GM21723 (cell line): ENCODE data around the gene NFRKB.

ENCODE experiments used
- ATAC-seq: cut with Tn5 transposase; IDR thresholded peaks from one replicate; pipeline ENCODE4 v1.9.1; 2021; ENCODE audit warnings: mild to moderate bottlenecking, moderate library complexity; ENCODE audit not compliant: unreplicated experiment

The NFRKB gene

GRCh38 chr11:129895126-129896041 is at the start of gene NFRKB:
Gene NFRKB, minus strand, starts transcription at chr11:129895578. Its CDS starts 2,729 bp downstream, at chr11:129892849.
- ATAC-seq, result peak; percentile 96

DNA sequence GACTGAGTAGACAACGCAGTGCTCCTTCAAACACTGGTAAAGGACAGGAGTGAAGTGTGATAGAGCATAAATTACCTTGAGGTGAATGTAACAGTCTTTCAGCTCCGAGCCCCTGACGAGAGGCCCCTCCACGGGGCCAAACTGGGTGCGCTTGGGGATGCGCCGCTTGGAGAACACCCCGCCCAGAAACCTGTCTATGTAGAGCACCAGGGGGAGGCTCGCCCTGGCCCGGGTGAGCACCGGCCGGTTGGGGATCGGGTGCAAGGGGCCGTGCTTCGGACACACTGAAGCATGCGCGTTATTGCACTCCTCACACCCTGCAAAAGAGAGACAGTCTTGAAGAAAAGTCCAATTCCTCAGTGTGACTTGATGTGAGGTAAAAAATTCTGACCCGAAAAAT is 49.3 kb upstream of the NFRKB start:
- no peak for ATAC-seq

GRCh38 chr11:129943036-129943435 is 47.7 kb upstream of the NFRKB start:
- no peak for ATAC-seq

- no peak for ATAC-seq
Measured at GRCh38 chr11:129939510-129939909, 44.1 kb upstream of the NFRKB start.

- no peak for ATAC-seq
Measured at GRCh38 chr11:129938764-129939163, 43.4 kb upstream of the NFRKB start.

- no peak for ATAC-seq
Measured at GRCh38 chr11:129937592-129938238, 42.3 kb upstream of the NFRKB start.

GRCh38 chr11:129935723-129936122 is 40.3 kb upstream of the NFRKB start:
- no peak for ATAC-seq

DNA sequence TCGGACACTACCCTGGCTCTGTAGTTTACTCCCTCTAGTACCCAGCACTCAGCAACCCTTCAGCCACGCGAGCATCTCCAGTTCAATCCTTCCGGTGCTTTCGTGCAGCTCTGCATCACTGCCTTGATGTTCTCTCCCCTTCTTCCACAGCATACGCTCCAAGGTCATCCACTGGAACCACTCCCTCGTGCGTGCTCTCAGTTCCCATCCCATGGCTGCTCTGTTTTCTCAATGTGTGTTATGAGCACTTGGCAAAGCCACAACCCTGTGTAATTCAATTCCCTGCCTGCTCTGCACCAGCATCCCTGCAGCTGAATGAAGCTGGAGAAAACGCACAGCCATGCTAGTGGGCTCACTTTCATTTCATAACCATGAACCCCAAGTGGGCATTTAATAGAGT is 38.5 kb upstream of the NFRKB start:
- ATAC-seq, result no peak

DNA sequence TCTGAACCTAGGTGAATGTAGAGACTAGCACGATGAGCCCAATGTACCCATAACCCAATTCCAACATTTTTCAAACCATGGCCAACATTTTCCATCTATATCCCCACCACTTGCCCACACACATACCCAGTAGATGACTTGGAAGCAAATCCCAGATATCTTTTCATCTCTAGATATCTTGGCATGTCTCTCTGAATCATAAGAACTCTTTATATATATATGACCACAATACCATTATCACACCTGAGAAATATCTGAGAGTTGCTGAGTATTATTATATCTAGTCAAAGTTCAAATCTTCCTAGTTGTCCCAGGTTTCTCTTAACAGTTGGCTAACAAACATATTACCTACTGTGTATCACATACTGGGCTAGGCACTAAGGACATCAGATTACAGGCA is 37.9 kb upstream of the NFRKB start:
- ATAC-seq, result no peak

GRCh38 chr11:129932381-129933067 is 37.1 kb upstream of the NFRKB start:
- ATAC-seq, result no peak

- ATAC-seq, result no peak
Measured at GRCh38 chr11:129930743-129931142, 35.4 kb upstream of the NFRKB start.

GRCh38 chr11:129930296-129930695 is 34.9 kb upstream of the NFRKB start:
- no peak for ATAC-seq

DNA sequence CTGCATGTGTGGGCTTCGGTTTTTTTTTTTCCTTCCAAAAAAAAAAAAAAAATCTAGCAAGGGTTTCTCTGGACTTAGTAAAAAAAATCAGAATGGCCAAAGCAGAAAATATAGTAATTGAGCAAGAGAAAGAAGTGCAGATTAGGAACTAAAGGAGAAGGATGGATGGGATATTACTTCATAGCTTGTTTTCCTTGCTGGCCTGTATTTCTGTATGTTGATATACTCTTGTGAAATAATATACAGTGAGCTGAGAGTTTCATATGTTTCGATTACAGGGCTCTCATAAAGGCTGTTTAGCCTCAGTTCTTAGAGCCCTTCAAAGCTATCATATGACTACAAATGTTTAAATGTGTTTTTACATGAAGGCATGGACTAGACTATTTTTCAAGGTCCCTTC is 34.3 kb upstream of the NFRKB start:
- no peak for ATAC-seq

GRCh38 chr11:129928923-129929692 is 33.7 kb upstream of the NFRKB start:
- no peak for ATAC-seq

DNA sequence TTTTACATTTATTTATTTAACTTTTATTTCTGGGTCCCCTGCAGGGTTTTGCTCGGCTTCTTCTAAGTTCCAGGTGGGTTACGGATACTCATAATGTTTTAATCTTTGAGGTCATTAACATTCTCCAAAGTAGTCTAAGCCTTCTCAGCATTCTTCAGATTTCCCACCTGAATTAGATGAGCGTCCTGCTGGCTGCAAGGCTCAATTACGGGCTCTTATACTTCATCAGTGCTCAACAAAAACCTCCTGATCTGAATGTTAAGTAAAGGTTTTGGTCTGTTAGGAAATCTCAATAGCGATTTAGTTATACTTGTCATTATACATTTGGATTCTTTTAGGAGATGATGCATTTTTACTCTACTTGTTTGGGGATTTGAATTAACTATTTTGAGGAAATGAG is 27.3 kb upstream of the NFRKB start:
- no peak for ATAC-seq

- no peak for ATAC-seq
Measured at GRCh38 chr11:129918361-129918760, 23.0 kb upstream of the NFRKB start.

GRCh38 chr11:129917231-129917630 is 21.9 kb upstream of the NFRKB start:
- ATAC-seq, result no peak

- ATAC-seq, result no peak
Measured at GRCh38 chr11:129911298-129911697, 15.9 kb upstream of the NFRKB start.

GRCh38 chr11:129910360-129910759 is 15.0 kb upstream of the NFRKB start:
- ATAC-seq, result no peak

DNA sequence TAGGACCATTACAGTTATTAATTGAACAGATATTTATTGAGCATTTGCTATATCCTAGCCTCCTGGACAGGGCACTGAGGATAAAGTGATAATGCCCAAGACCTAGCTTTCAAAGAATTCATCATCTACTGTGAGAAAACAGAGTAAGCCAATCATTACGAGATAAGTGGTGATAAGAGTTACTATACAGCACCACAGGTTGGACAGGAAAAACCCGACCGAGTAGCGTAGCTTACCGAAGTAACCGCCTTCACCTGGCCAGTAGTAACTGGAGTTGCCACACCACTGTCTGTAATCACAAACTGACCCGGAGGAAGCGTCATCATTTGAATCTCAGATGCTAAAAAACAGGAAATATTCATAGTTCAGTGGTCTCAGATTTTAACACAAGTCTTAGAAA is 10.0 kb upstream of the NFRKB start:
- ATAC-seq, result no peak

DNA sequence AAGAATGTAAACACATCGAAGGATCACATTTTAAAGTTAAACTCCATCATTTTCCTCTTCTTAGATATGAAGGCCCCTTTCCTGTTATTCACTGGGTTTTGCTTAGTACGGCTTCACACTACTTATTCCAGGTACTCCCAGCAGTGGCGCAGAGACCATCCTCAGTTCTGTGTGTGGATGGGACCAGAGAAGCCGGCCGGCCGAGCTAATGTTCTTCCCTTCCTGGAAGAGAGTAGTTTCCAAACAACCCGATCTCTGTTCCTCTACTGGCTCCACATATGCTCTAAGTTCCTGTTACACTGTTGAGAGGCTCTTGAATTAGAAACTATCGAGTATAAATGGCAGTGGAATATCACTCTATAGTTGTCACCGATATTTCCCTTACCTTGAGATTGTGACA is 684 bp upstream of the NFRKB start:
- ATAC-seq, result no peak
